ENCODE data around the gene SFRP2. TPM values are rescaled to one million over a fixed set of nuclear protein-coding genes. Genes with fewer than 3 reads are reported as not detected.

The SFRP2 gene
- total RNA-seq, 1 experiment from 2014 or later, result not detected

GRCh38 chr4:153832720-153833287 lies 43.9 kb upstream of the SFRP2 start:
- no peaks in the 10 kb centered on the region for H3K27me3 ChIP-seq (replicated peaks; ENCODE audit: control insufficient read depth, insufficient read depth, low read length)
- no peaks in the 10 kb centered on the region for H3K4me1 ChIP-seq
- no peak for DNase-seq
- no peaks in the 10 kb centered on the region for H3K36me3 ChIP-seq (ENCODE audit: control insufficient read depth, insufficient read depth, low read length)
- H3K9me3 ChIP-seq, result no peaks in the 10 kb centered on the region
- no peaks in the 10 kb centered on the region for H3K4me1 Mint-ChIP-seq (ENCODE audit: low read depth, unreplicated experiment)
- H3K4me3 Mint-ChIP-seq (ENCODE audit: unreplicated experiment), result no peak overlapping the region
- POLR2A ChIA-PET, result no interaction called here
- intact Hi-C loops (cut with micrococcal nuclease; ENCODE audit: unreplicated experiment), result no loop called here
- TF ChIP-seq CTCF (IDR thresholded peaks at IDR 0.05; ENCODE audit: insufficient read depth in 1 of 2, low read depth in 1 of 2, low read length in 1 of 2, severe bottlenecking in 1 of 2, unreplicated experiment in 1 of 2), result no peak
- peaks cover 13% of the 10 kb centered on the region for H3K27me3 Mint-ChIP-seq (ENCODE audit: insufficient read depth, unreplicated experiment)
- no peak overlapping the region for H3K4me3 ChIP-seq (ENCODE audit: low read depth, low read length)
- H3K27ac Mint-ChIP-seq (ENCODE audit: unreplicated experiment), result no peak overlapping the region
- no TSS peak for BruUV-seq (replicated peaks)
- CTCF ChIA-PET, result no interaction called here
- H3K9me3 Mint-ChIP-seq (ENCODE audit: unreplicated experiment), result no peaks in the 10 kb centered on the region
- no peaks in the 10 kb centered on the region for H3K36me3 Mint-ChIP-seq (ENCODE audit: insufficient read depth, unreplicated experiment)

- no peak overlapping the region for H3K4me3 Mint-ChIP-seq (ENCODE audit: unreplicated experiment)
- ChIA-PET CTCF (no interaction called here), POLR2A (no interaction called here)
These were observed 43.2 kb upstream of the SFRP2 start for GRCh38 chr4:153832054-153832453.

GRCh38 chr4:153831245-153831644 lies 42.4 kb upstream of the SFRP2 start:
- no peaks in the 10 kb centered on the region for H3K9me3 ChIP-seq
- no peaks in the 10 kb centered on the region for H3K4me1 ChIP-seq
- H3K36me3 ChIP-seq (ENCODE audit: control insufficient read depth, insufficient read depth, low read length), result no peaks in the 10 kb centered on the region
- Mint-ChIP-seq H3K9me3 (ENCODE audit: unreplicated experiment) (no peaks in the 10 kb centered on the region), H3K4me3 (ENCODE audit: unreplicated experiment) (no peak overlapping the region), H3K27ac (ENCODE audit: unreplicated experiment) (no peak overlapping the region), H3K27me3 (ENCODE audit: insufficient read depth, unreplicated experiment) (peaks cover 13% of the 10 kb centered on the region), H3K36me3 (ENCODE audit: insufficient read depth, unreplicated experiment) (no peaks in the 10 kb centered on the region), H3K4me1 (ENCODE audit: low read depth, unreplicated experiment) (no peaks in the 10 kb centered on the region)
- CTCF ChIA-PET, result no interaction called here
- no TSS peak for BruUV-seq (replicated peaks)
- H3K4me3 ChIP-seq (ENCODE audit: low read depth, low read length), result no peak overlapping the region
- no peak for TF ChIP-seq CTCF (IDR thresholded peaks at IDR 0.05; ENCODE audit: insufficient read depth in 1 of 2, low read depth in 1 of 2, low read length in 1 of 2, severe bottlenecking in 1 of 2, unreplicated experiment in 1 of 2)
- DNase-seq, result no peak
- intact Hi-C loops (cut with micrococcal nuclease; ENCODE audit: unreplicated experiment), result no loop called here
- POLR2A ChIA-PET, result no interaction called here
- no peaks in the 10 kb centered on the region for H3K27me3 ChIP-seq (replicated peaks; ENCODE audit: control insufficient read depth, insufficient read depth, low read length)

More at GRCh38 chr4:153832054-153832453, 43.2 kb upstream of the SFRP2 start:
- Mint-ChIP-seq H3K9me3 (ENCODE audit: unreplicated experiment) (no peaks in the 10 kb centered on the region), H3K36me3 (ENCODE audit: insufficient read depth, unreplicated experiment) (no peaks in the 10 kb centered on the region), H3K27me3 (ENCODE audit: insufficient read depth, unreplicated experiment) (peaks cover 13% of the 10 kb centered on the region), H3K4me1 (ENCODE audit: low read depth, unreplicated experiment) (no peaks in the 10 kb centered on the region), H3K27ac (ENCODE audit: unreplicated experiment) (no peak overlapping the region)
- H3K27me3 ChIP-seq (replicated peaks; ENCODE audit: control insufficient read depth, insufficient read depth, low read length), result no peaks in the 10 kb centered on the region
- H3K4me3 ChIP-seq (ENCODE audit: low read depth, low read length), result no peak overlapping the region
- H3K9me3 ChIP-seq, result no peaks in the 10 kb centered on the region
- H3K36me3 ChIP-seq (ENCODE audit: control insufficient read depth, insufficient read depth, low read length), result no peaks in the 10 kb centered on the region
- BruUV-seq (replicated peaks), result no TSS peak
- DNase-seq, result no peak
- H3K4me1 ChIP-seq, result no peaks in the 10 kb centered on the region
- intact Hi-C loops (cut with micrococcal nuclease; ENCODE audit: unreplicated experiment), result no loop called here
- TF ChIP-seq CTCF (IDR thresholded peaks at IDR 0.05; ENCODE audit: insufficient read depth in 1 of 2, low read depth in 1 of 2, low read length in 1 of 2, severe bottlenecking in 1 of 2, unreplicated experiment in 1 of 2), result no peak

All from Caco-2 (cell line).